ENCODE results near the gene SLC25A39.
A peak's percentile ranks its signal among the peaks of the same experiment; 100 is the strongest.

Gene SLC25A39

GRCh38 chr17:44323359-44324091 is 1.1 kb downstream of the SLC25A39 start:
- no peak overlapping the region; the same call in 1 of the 2 replicates for H3K27ac ChIP-seq (replicated peaks)
- no peak for DNase-seq (ENCODE audit: low read depth in 1 of 2, low spot score in 1 of 2)
- no peaks in the 10 kb centered on the region for H3K27me3 ChIP-seq (ENCODE audit: insufficient read depth, poor library complexity, severe bottlenecking)
- TF ChIP-seq REST (IDR thresholded peaks at IDR 0.05; ENCODE audit: insufficient replicate concordance, low read depth) (no peak), GABPA (IDR thresholded peaks at IDR 0.05; ENCODE audit: low read depth) (no peak), POLR2AphosphoS5 (IDR thresholded peaks at IDR 0.05; ENCODE audit: low read depth) (no peak), SPI1 (IDR thresholded peaks at IDR 0.05; ENCODE audit: borderline replicate concordance, low read depth) (no peak), CTCF (IDR thresholded peaks at IDR 0.05; ENCODE audit: insufficient read depth, low read length) (no peak)
- peak overlapping the region; percentile 92 for H3K4me3 ChIP-seq (replicated peaks; ENCODE audit: insufficient read depth, low read length)

DNA sequence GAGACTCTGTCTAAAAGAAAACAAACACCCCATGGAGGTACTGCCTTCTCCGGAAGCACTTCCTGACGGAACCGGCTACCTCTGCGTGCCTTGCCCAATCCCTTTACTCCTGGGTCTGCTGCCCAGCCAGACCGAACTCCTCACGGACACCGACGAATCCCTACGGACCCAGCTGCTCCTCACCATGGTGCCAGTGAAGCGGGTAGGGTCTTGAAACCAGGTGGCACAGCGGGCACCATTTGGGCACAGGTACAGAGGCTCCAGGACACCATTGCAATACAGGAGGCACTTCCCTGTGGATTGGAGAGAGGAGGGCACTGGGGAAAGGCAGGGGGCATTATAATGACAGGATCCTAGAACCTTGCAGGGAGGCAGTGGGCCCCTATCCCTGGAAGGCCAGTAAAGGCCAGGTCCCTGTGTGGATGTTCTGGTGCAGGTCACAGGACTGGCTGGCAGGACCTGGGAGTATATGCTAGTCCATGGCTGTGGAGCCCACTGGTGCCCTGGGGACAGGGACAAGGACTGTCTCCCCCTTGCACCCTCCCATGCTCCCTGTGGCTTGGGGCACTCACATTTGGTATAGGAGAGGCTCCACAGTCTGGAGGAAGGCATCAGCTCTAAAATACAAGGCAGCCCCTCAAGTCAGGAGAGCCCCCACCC is 2.3 kb downstream of the SLC25A39 start:
- no peak for DNase-seq (ENCODE audit: low read depth in 1 of 2, low spot score in 1 of 2)
- Histone ChIP-seq H3K27me3 (ENCODE audit: insufficient read depth, poor library complexity, severe bottlenecking) (peaks cover under 1% of the 10 kb centered on the region), H3K4me3 (replicated peaks; ENCODE audit: insufficient read depth, low read length) (no peak overlapping the region), H3K27ac (replicated peaks) (no peak overlapping the region)
- TF ChIP-seq SPI1 (IDR thresholded peaks at IDR 0.05; ENCODE audit: borderline replicate concordance, low read depth) (no peak), POLR2AphosphoS5 (IDR thresholded peaks at IDR 0.05; ENCODE audit: low read depth) (no peak)

DNA sequence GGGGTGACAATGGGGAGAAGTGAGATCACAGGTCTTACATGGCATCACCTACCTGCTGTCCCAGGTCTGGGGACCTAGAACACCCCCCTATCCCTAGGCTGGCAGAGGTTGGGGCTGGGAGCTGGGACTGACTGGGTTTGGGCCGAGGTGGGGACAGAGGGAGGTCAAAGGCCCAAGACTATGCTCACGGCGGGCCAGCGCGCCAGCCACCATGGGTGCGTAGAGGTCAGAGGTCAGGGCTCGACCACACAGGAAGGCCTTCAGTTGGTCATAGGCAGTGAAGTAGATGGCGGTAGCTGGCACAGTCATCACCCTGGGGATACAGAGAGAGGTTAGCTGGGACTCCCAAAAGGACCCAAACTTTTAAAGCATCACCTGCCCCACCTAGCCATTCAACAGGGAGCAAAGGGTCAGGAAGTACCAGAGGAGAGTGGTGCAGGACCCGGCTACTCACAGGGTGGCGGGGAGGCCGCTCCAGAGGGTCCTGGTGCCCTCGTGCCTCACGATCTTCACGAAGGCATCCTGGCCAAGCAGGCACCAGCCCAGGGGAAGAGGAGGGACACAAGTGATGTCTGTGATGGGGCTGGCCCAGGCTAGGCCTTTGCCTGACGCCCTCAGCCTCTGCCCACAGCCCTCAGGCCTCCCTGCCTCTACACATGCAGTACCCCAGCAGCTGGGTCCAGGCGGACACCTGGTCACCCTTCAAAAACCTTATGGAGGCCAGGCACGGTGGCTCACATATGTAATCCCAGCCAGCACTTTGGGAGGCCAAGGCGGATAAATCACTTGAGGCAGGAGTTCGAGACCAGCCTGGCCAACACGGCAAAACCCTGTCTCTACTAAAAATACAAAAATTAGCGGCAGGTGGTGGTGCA is 3.1 kb downstream of the SLC25A39 start:
- no peak for DNase-seq (ENCODE audit: low read depth in 1 of 2, low spot score in 1 of 2)
- no peak overlapping the region for H3K27ac ChIP-seq (replicated peaks)
- peaks cover 7% of the 10 kb centered on the region for H3K27me3 ChIP-seq (ENCODE audit: insufficient read depth, poor library complexity, severe bottlenecking)
- TF ChIP-seq POLR2AphosphoS5 (IDR thresholded peaks at IDR 0.05; ENCODE audit: low read depth) (no peak), SPI1 (IDR thresholded peaks at IDR 0.05; ENCODE audit: borderline replicate concordance, low read depth) (no peak), CTCF (IDR thresholded peaks at IDR 0.05; ENCODE audit: insufficient read depth, low read length) (no peak), GABPA (IDR thresholded peaks at IDR 0.05; ENCODE audit: low read depth) (no peak), REST (IDR thresholded peaks at IDR 0.05; ENCODE audit: insufficient replicate concordance, low read depth) (no peak)
- H3K4me3 ChIP-seq (replicated peaks; ENCODE audit: insufficient read depth, low read length), result no peak overlapping the region

DNA sequence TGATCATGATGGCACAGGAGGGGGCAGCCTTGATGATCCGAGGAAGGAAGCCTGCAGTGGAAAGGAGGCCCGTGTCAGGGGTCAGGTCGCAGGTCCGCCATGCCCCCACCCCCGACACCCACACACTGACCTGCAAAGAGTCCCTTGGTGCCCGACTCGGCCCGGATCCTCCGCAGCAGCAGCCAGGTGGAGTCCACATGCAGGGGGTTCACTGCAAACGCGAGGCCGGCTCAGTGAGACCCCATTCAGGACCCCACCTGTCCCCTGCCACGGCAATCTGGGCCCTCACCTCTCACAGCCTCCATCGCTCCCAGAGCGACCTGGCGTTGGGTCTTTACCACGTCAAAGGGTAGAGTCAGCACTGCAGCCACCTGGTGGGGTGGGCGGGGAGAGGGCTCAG is 4.6 kb downstream of the SLC25A39 start:
- Histone ChIP-seq H3K27ac (replicated peaks) (no peak overlapping the region), H3K4me3 (replicated peaks; ENCODE audit: insufficient read depth, low read length) (no peak overlapping the region), H3K27me3 (ENCODE audit: insufficient read depth, poor library complexity, severe bottlenecking) (peaks cover 19% of the 10 kb centered on the region)
- TF ChIP-seq GABPA (IDR thresholded peaks at IDR 0.05; ENCODE audit: low read depth) (no peak), POLR2AphosphoS5 (IDR thresholded peaks at IDR 0.05; ENCODE audit: low read depth) (no peak), CTCF (IDR thresholded peaks at IDR 0.05; ENCODE audit: insufficient read depth, low read length) (no peak), REST (IDR thresholded peaks at IDR 0.05; ENCODE audit: insufficient replicate concordance, low read depth) (no peak), SPI1 (IDR thresholded peaks at IDR 0.05; ENCODE audit: borderline replicate concordance, low read depth) (no peak)
- DNase-seq (ENCODE audit: low read depth in 1 of 2, low spot score in 1 of 2), result no peak
